Caco-2 (cell line): Measurements from ENCODE around the gene C19orf25. TPM values are rescaled to one million over a fixed set of nuclear protein-coding genes. Genes with fewer than 3 reads are reported as not detected.

ENCODE experiments used
- BruUV-seq: library from RNA; stranded (reverse); fragments of 400-500 nt; replicated peaks from 2 replicates; lab custom pipeline; 2021; lab: Mats Ljungman, UMichigan
- CTCF ChIA-PET: fragments of 300-600 bp; sonication (Branson Sonifier 250); formaldehyde crosslinking; loops from one replicate; lab custom pipeline; 2022; ENCODE audit warnings: antibody characterized with exemption; lab: Charles Lee
- POLR2A ChIA-PET: fragments of 300-600 bp; sonication (Branson Sonifier 250); formaldehyde crosslinking; loops from one replicate; lab custom pipeline; 2022; ENCODE audit warnings: antibody characterized with exemption; lab: Charles Lee
- DNase-seq, 2 experiments: peaks; one replicate each; pipeline versions ENCODE4 v3.0.0 to v3.0.0-alpha.2; 2020 to 2022
- H3K27me3 ChIP-seq: replicated peaks from 2 replicates; pipeline ENCODE4 v1.6.0; 2011; ENCODE audit warnings: low read length; ENCODE audit not compliant: control insufficient read depth, insufficient read depth
- H3K36me3 ChIP-seq: 2 replicates; pipeline ENCODE4 v1.5.1; 2011; ENCODE audit warnings: low read length; ENCODE audit not compliant: control insufficient read depth, insufficient read depth
- H3K4me1 ChIP-seq: fragments of 250-450 bp; sonication (Bioruptor Pico); 2 replicates; pipeline ENCODE4 v1.5.1; 2020; ENCODE audit warnings: mild to moderate bottlenecking
- H3K4me3 ChIP-seq: 2 replicates; pipeline ENCODE4 v1.5.1; 2011; ENCODE audit warnings: low read depth, mild to moderate bottlenecking, control low read depth, low read length
- H3K9me3 ChIP-seq: fragments of 250-450 bp; sonication (Bioruptor Pico); 2 replicates; pipeline ENCODE4 v1.5.1; 2020; ENCODE audit warnings: mild to moderate bottlenecking, moderate library complexity
- H3K27ac Mint-ChIP-seq: one replicate; pipeline ENCODE4 v1.8.0; 2022; ENCODE audit warnings: mixed read lengths; ENCODE audit not compliant: unreplicated experiment
- H3K27me3 Mint-ChIP-seq: one replicate; pipeline ENCODE4 v1.8.0; 2022; ENCODE audit warnings: mixed read lengths; ENCODE audit not compliant: insufficient read depth, unreplicated experiment
- H3K36me3 Mint-ChIP-seq: one replicate; pipeline ENCODE4 v1.8.0; 2022; ENCODE audit warnings: mild to moderate bottlenecking, mixed read lengths; ENCODE audit not compliant: insufficient read depth, unreplicated experiment
- H3K4me1 Mint-ChIP-seq: one replicate; pipeline ENCODE4 v1.8.0; 2022; ENCODE audit warnings: low read depth, mixed read lengths; ENCODE audit not compliant: unreplicated experiment
- H3K4me3 Mint-ChIP-seq: one replicate; pipeline ENCODE4 v1.8.0; 2022; ENCODE audit warnings: mild to moderate bottlenecking, moderate library complexity, mixed read lengths; ENCODE audit not compliant: unreplicated experiment
- H3K9me3 Mint-ChIP-seq: one replicate; pipeline ENCODE4 v1.8.0; 2022; ENCODE audit warnings: mixed read lengths; ENCODE audit not compliant: unreplicated experiment
- CTCF ChIP-seq, 2 experiments: fragments of 200-600 bp in 1 of 2; IDR thresholded peaks; 1 replicate in 1 of 2; 2 replicates in 1 of 2; pipeline versions ENCODE4 v1.5.1 to v1.8.0; 2011 to 2022; ENCODE audit warnings: antibody characterized with exemption in 1 of 2, control low read depth in 1 of 2, inconsistent platforms in 1 of 2, low read depth in 1 of 2, low read length in 1 of 2, mild to moderate bottlenecking in 1 of 2, moderate library complexity in 1 of 2; ENCODE audit not compliant: insufficient read depth in 1 of 2, severe bottlenecking in 1 of 2, unreplicated experiment in 1 of 2
- intact Hi-C: fragments of 100-400 bp; cut with micrococcal nuclease; formaldehyde crosslinking; loops from one replicate; pipeline ENCODE4 v1.10.0; 2022; ENCODE audit not compliant: unreplicated experiment
- total RNA-seq: library from RNA; stranded (reverse); gene quantifications from 2 replicates; pipeline ENCODE4 v1.2.3, GENCODE V29; 2022

C19orf25 gene
- total RNA-seq, 1 experiment from 2014 or later: 41.9 TPM

- TF ChIP-seq CTCF (IDR thresholded peaks at IDR 0.05; ENCODE audit: insufficient read depth in 1 of 2, low read depth in 1 of 2, low read length in 1 of 2, severe bottlenecking in 1 of 2, unreplicated experiment in 1 of 2): no peak
- H3K4me1 Mint-ChIP-seq: peaks cover 4% of the 10 kb centered on the region
- Histone ChIP-seq H3K36me3 (no peaks in the 10 kb centered on the region), H3K4me3 (no peak overlapping the region), H3K4me1 (peaks cover 13% of the 10 kb centered on the region; the same call in 1 of the 2 replicates), H3K9me3 (no peaks in the 10 kb centered on the region), H3K27me3 (no peaks in the 10 kb centered on the region)
- H3K27me3 Mint-ChIP-seq: no peaks in the 10 kb centered on the region
- no peak overlapping the region for H3K27ac Mint-ChIP-seq
- no TSS peak for BruUV-seq
- H3K36me3 Mint-ChIP-seq: peaks cover 25% of the 10 kb centered on the region
- H3K9me3 Mint-ChIP-seq: no peaks in the 10 kb centered on the region
- ChIA-PET CTCF (no interaction called here), POLR2A (no interaction called here)
- DNase-seq: no peak
- intact Hi-C loops: no loop called here
- H3K4me3 Mint-ChIP-seq: no peak overlapping the region
These were observed 11.9 kb downstream of the C19orf25 start for GRCh38 chr19:1467215-1467489.

GRCh38 chr19:1466461-1467214 is 12.4 kb downstream of the C19orf25 start:
- Histone ChIP-seq H3K36me3 (no peaks in the 10 kb centered on the region), H3K4me1 (peaks cover 8% of the 10 kb centered on the region; the same call in 1 of the 2 replicates), H3K4me3 (no peak overlapping the region), H3K27me3 (no peaks in the 10 kb centered on the region), H3K9me3 (no peaks in the 10 kb centered on the region)
- intact Hi-C loops: no loop called here
- ChIA-PET CTCF (no interaction called here), POLR2A (no interaction called here)
- H3K36me3 Mint-ChIP-seq: peaks cover 20% of the 10 kb centered on the region
- no TSS peak for BruUV-seq
- no peak for TF ChIP-seq CTCF (IDR thresholded peaks at IDR 0.05; ENCODE audit: insufficient read depth in 1 of 2, low read depth in 1 of 2, low read length in 1 of 2, severe bottlenecking in 1 of 2, unreplicated experiment in 1 of 2)
- H3K27ac Mint-ChIP-seq: no peak overlapping the region
- no peaks in the 10 kb centered on the region for H3K27me3 Mint-ChIP-seq
- no peaks in the 10 kb centered on the region for H3K4me1 Mint-ChIP-seq
- no peak overlapping the region for H3K4me3 Mint-ChIP-seq
- no peaks in the 10 kb centered on the region for H3K9me3 Mint-ChIP-seq
- no peak for DNase-seq

DNA sequence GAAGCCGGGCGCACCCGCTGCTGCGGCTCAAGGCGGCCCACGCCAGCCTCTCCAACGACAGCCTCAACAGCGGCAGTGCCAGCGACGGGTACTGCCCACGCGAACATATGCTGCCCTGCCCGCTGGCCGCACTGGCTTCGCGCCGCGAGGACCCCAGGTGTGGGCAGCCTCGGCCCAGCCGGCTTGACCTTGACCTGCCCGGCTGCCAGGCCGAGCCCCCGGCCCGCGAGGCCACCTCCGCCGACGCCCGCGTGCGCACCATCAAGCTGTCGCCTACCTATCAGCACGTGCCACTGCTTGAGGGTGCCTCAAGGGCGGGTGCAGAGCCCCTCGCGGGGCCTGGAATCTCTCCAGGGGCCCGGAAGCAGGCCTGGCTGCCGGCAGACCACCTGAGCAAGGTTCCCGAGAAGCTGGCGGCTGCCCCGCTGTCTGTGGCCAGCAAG is 13.0 kb downstream of the C19orf25 start:
- no peak for DNase-seq
- intact Hi-C loops: no loop called here
- no peaks in the 10 kb centered on the region for H3K36me3 ChIP-seq
- H3K4me1 ChIP-seq: 0 out of 2 replicates have a peak, but pooled peaks cover 2% of the 10 kb centered on the region
- BruUV-seq: no TSS peak
- H3K9me3 Mint-ChIP-seq: no peaks in the 10 kb centered on the region
- H3K27me3 ChIP-seq: no peaks in the 10 kb centered on the region
- ChIA-PET CTCF (no interaction called here), POLR2A (no interaction called here)
- H3K4me1 Mint-ChIP-seq: no peaks in the 10 kb centered on the region
- no peak overlapping the region for H3K4me3 Mint-ChIP-seq
- peaks cover 14% of the 10 kb centered on the region for H3K36me3 Mint-ChIP-seq
- no peaks in the 10 kb centered on the region for H3K27me3 Mint-ChIP-seq
- no peaks in the 10 kb centered on the region for H3K9me3 ChIP-seq
- TF ChIP-seq CTCF (IDR thresholded peaks at IDR 0.05; ENCODE audit: insufficient read depth in 1 of 2, low read depth in 1 of 2, low read length in 1 of 2, severe bottlenecking in 1 of 2, unreplicated experiment in 1 of 2): no peak
- no peak overlapping the region for H3K27ac Mint-ChIP-seq
- H3K4me3 ChIP-seq: no peak overlapping the region
